Aorta (tissue), 5 donors: ENCODE results near the gene CD47. TPM values are rescaled to one million over a fixed set of nuclear protein-coding genes. Genes with fewer than 3 reads are reported as not detected.

Source experiments
- ATAC-seq: fragments of 200-7000 bp; cut with Tn5 transposase; one replicate; pipeline ENCODE4 v1.9.1; 2022; ENCODE audit warnings: moderate library complexity; ENCODE audit not compliant: low FRiP score
- DNase-seq, 2 donors: peaks; one replicate each; pipeline ENCODE4 v3.0.0-alpha.2; 2020
- H3K27ac ChIP-seq, 2 donors: one replicate each; pipeline ENCODE4 v1.5.1; 2013; ENCODE audit warnings: low read length in 2 of 2, mild to moderate bottlenecking in 2 of 2, moderate library complexity in 2 of 2, control low read depth in 1 of 2, inconsistent platforms in 1 of 2, low read depth in 1 of 2
- H3K27me3 ChIP-seq, 2 donors: one replicate each; pipeline ENCODE4 v1.6.1; 2013; ENCODE audit warnings: control low read depth in 1 of 2, low read length in 1 of 2, mild to moderate bottlenecking in 1 of 2, moderate library complexity in 1 of 2; ENCODE audit not compliant: insufficient read depth in 2 of 2, control insufficient read depth in 1 of 2
- H3K36me3 ChIP-seq, 2 donors: one replicate each; pipeline ENCODE4 v1.6.1; 2013; ENCODE audit warnings: control low read depth in 1 of 2, low read length in 1 of 2, mild to moderate bottlenecking in 1 of 2; ENCODE audit not compliant: insufficient read depth in 2 of 2, control insufficient read depth in 1 of 2
- H3K4me1 ChIP-seq, 2 donors: one replicate each; pipeline ENCODE4 v1.6.1; 2013; ENCODE audit warnings: low read length in 2 of 2, control low read depth in 1 of 2, mild to moderate bottlenecking in 1 of 2, moderate library complexity in 1 of 2; ENCODE audit not compliant: insufficient read depth in 2 of 2, control insufficient read depth in 1 of 2
- H3K4me3 ChIP-seq, 2 donors: one replicate each; pipeline ENCODE4 v1.5.1; 2013; ENCODE audit warnings: low read length in 2 of 2, control low read depth in 1 of 2, mild to moderate bottlenecking in 1 of 2
- H3K9me3 ChIP-seq: one replicate; pipeline ENCODE4 v1.6.1; 2013; ENCODE audit warnings: mild to moderate bottlenecking, low read length; ENCODE audit not compliant: control insufficient read depth
- WGBS, 2 donors: extraction: QIAGEN DNeasy Blood & Tissue Kit; methylation state at CpG; one replicate each; pipeline ENCODE4 v1.1.7; 2013; 5-methylcytosine and 5-hydroxymethylcytosine counted together
- intact Hi-C, 2 donors: fragments of 100-400 bp; cut with DNase I; formaldehyde crosslinking; loops; one replicate each; pipeline versions ENCODE4 v1.14.2 to v1.15.0; 2022
- polyA plus RNA-seq, 2 donors: library from polyadenylated mRNA; stranded (reverse); fragments of 200-250 nt; gene quantifications; one replicate each; pipeline ENCODE4 v1.2.3, GENCODE V29; 2013
- total RNA-seq, 2 donors: library from RNA; stranded (reverse); fragmentation: NEBNext Ultra II Directional; extraction: Animal tissue kit (Norgen Biotek cat#: 25700); gene quantifications; one replicate each; pipeline ENCODE4 v1.2.1, GENCODE V29; 2021
- donor health status: healthy with polysubstance abuse.
- donor health status: Bipolar disorder and iron deficiency.
- donor health status: DM: no; HTN: no; CAD: no.
- donor health status: DM: no; HTN: no; CAD: no.
- donor health status: DM: yes; HTN: yes; CAD: no.

The CD47 gene
- total and polyA plus RNA-seq, 4 donors: 14.9 to 96.7 (median 58.9) TPM

DNA sequence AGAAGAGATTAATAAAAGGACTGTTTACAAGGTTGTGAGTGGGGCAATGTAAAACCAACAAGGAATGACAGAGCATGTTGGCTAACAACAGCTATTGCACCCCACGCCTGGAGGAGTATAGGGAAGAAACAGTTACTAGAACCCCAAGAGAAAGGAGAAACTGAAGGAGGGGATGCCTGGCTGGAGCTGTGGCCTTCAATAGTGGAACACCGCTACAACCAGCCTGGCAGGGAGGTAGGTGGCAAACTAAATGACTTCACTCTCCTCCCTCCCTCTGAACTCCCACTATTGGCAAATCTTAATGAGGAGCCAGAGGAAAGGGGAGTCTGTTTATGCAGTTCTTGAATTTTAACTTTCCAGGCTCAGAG lies 7.2 kb upstream of the CD47 start:
- intact Hi-C loops: loop anchor here in 1 of 2 donors (10.0 kb wide), 1 partner anchor 127 kb away; the partner anchor contains the start of gene IFT57
- no peaks in the 10 kb centered on the region for H3K9me3 ChIP-seq
- DNase-seq (no peak), ATAC-seq (no peak)
- H3K4me1 ChIP-seq: no peaks in the 10 kb centered on the region
- no peak overlapping the region for H3K27ac ChIP-seq
- H3K36me3 ChIP-seq: no peaks in the 10 kb centered on the region
- H3K27me3 ChIP-seq: no peaks in the 10 kb centered on the region
- no peak overlapping the region for H3K4me3 ChIP-seq
- WGBS, 2 donors: 94 to 96% methylated on average over 2 of the region's 2 CpGs

DNA sequence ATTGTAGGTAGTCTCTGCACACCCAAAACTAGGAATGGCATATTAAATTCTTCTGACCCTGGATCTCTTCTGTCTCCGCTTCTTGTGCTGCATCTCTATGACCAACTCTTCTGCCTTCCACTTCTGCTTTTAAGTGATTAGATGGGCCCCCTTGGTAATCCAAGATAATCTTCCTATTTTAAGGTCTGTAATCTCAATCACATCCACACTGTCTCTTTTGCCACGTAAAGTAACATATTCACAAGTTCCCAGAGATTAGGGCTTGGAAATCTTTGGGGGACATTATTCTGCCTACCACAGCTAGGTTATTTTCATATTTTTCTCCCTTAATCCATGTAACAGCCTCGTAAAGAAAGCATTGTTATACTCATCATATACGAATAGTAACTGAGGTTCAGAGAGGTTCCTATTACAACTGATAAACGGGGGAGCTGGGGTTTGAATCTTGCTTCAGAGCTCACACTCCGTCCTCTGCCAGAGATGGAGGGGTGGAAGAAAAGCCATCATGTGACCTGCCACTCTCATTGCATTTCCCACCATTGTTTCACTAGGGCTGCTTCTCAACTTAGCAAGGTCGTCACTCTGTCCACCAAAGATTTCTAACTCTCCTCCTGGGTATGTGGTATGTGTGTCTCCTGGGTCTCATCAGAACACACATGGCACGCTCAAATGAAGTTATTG lies 6.6 kb upstream of the CD47 start:
- Histone ChIP-seq H3K36me3 (no peaks in the 10 kb centered on the region), H3K27ac (no peak overlapping the region), H3K4me3 (no peak overlapping the region), H3K27me3 (no peaks in the 10 kb centered on the region), H3K9me3 (no peaks in the 10 kb centered on the region), H3K4me1 (no peaks in the 10 kb centered on the region)
- ATAC-seq (no peak), DNase-seq (no peak)
- WGBS, 2 donors: 91 to 92% methylated on average over 8 of the region's 8 CpGs
- intact Hi-C loops: loop anchor here in 1 of 2 donors (10.0 kb wide), 1 partner anchor 127 kb away; the partner anchor contains the start of gene IFT57

DNA sequence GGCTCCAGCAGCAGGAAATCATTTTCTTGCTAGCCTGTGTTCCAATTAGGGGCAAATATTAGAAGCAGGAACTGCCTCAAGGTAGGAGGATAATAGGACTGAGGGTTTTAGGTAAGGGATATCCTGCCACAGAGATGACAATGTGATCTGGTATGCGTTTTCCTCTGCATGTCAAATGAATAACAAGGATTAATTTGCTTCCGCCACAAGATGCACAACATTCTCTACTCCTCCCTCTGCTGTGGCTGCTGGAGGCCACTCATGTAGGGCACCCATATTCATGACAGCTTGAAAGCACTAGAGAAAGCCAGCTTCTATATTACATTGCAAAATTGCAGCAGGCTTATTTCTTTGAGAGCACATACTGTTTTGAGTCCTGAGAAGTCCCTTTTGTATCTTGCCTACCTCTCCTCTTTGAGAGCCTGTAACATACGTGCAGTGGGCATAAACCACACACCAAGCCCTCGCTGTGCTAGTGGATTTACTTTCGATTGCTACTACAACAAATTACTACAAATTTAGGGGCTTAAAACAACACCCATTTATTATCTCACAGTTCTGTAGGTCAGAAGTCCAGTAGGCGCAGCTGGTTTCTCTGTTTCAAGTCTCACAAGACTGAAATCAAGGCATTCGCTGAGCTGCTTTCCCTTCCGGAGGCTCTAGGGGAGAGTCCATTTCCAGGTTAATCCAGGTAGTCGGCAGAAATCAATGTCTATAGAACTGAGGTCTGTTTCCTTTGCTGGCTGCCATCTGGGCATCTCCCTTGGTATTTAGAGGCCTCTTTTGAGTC lies 5.9 kb upstream of the CD47 start:
- H3K27ac ChIP-seq: no peak overlapping the region
- WGBS, 2 donors: 87% methylated on average over 9 of the region's 9 CpGs
- no peak for ATAC-seq
- no peak for DNase-seq
- no peaks in the 10 kb centered on the region for H3K36me3 ChIP-seq
- H3K27me3 ChIP-seq: no peaks in the 10 kb centered on the region
- no peaks in the 10 kb centered on the region for H3K4me1 ChIP-seq
- H3K9me3 ChIP-seq: no peaks in the 10 kb centered on the region
- intact Hi-C loops: loop anchor here in 1 of 2 donors (10.0 kb wide), 1 partner anchor 128 kb away; the partner anchor contains the start of gene IFT57
- H3K4me3 ChIP-seq: no peak overlapping the region

DNA sequence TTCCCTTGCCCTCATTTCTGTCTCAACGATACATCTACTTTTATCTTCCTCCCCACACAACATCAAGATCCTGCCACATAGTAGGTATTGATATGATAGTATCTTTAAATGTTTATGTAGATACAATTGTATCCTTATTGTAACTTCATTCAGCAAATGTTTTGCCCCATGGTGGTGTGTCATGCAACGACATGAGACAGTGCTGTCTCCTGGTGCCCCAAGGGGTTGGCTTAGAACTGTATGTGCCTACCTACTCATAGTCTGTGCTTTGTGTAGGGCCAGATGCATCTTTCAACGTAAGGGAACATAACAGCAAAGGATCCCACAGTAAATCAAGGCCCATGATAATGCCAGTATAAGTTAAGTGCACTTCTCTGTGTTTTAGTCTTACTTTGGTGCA lies 2.8 kb upstream of the CD47 start:
- ATAC-seq (no peak), DNase-seq (no peak)
- Histone ChIP-seq H3K4me1 (no peaks in the 10 kb centered on the region), H3K4me3 (no peak overlapping the region), H3K9me3 (no peaks in the 10 kb centered on the region), H3K27me3 (no peaks in the 10 kb centered on the region), H3K27ac (no peak overlapping the region), H3K36me3 (no peaks in the 10 kb centered on the region)
- WGBS, 2 donors: 91 to 92% methylated on average over 3 of the region's 3 CpGs
- intact Hi-C loops: loop anchor here (5.0 to 10.0 kb wide), 2 partner anchors 131 to 136 kb away; partner anchors contain the start of gene IFT57 (in 1 of the 2)

DNA sequence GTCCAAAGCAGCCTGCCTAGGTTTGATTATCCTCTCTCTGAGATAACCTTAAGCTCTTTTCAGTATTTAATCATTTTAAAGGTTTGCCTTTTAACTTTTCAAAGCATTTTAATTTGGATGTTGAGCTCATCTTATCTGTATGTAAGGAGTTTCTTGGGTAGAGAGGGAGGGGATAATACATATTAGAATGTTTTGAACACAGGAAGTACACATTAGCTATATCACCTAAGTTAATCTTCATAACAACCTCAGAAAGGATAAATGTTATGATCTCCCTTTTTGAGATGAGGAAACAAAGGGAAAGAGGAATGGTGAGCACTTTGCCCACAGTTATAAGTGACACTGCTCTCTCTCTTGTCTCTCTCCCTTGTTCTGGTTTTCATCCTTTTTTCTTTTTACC lies 2.2 kb upstream of the CD47 start:
- Histone ChIP-seq H3K27ac (no peak overlapping the region), H3K27me3 (no peaks in the 10 kb centered on the region), H3K9me3 (no peaks in the 10 kb centered on the region), H3K36me3 (no peaks in the 10 kb centered on the region), H3K4me3 (no peak overlapping the region), H3K4me1 (no peaks in the 10 kb centered on the region)
- ATAC-seq (no peak), DNase-seq (no peak)
- intact Hi-C loops: loop anchor here (5.0 to 10.0 kb wide), 2 partner anchors 132 to 136 kb away; partner anchors contain the start of gene IFT57 (in 1 of the 2)

DNA sequence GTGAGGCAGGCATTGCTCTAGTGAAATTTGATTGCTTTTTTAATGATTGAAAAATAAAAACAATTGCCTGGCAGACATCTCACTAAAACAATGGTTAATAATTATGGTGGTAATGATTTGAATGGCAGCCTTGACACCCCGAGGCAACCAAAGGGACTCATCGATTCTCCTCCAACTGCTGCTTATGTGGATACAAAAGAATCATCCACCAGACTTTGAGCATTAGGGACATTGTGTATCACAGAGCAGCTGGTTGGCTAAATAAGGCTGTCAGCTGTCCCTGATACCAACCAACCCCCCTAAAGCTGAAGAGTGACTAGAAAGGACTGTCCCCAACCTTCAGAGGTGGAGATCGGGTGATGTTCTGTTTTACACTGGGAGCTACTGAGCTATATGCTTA lies 1.7 kb upstream of the CD47 start:
- Histone ChIP-seq H3K4me3 (no peak overlapping the region), H3K9me3 (no peaks in the 10 kb centered on the region), H3K27me3 (no peaks in the 10 kb centered on the region), H3K36me3 (no peaks in the 10 kb centered on the region), H3K27ac (no peak overlapping the region), H3K4me1 (no peaks in the 10 kb centered on the region)
- 90 to 96% methylated on average over 3 of the region's 3 CpGs for WGBS, 2 donors
- ATAC-seq: no peak
- no peak for DNase-seq
- intact Hi-C loops: loop anchor here (5.0 to 10.0 kb wide), 2 partner anchors 132 to 135 kb away; partner anchors contain the start of gene IFT57 (in 1 of the 2)

DNA sequence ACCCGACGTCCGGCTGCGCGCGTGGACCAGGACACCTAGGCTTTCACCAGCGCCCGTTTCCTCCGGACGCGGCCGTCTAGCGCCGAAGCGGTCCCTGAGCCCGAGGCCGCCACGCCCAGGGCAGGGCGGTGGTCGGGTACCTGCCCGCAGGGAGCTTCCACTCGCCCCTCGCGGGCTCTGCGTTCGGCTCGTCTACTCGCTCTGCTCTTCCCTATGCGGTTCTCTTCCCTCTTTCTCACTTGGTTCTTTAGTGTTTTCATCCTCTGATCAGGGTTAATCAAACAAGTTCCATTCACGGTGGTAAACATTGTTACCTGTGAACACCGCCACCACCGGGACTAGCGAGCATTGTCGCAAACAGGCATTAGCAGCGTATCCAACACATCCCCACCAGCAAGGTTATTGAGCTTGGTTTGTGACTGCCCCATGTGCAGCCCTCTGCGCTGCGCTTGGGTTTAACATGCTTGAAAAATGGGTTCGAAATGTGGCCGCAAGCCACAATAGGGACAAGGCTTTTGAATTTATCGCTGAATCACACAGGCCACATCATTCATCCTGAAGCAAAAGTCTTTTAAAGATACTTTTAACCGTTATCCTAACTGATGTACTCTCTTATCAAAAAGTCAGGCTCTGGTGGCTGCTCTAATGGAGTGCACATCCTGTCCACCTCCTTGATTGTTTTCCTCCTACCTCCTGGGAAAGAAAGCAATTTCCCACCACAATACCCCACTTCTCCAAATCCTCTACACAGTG lies 843 bp upstream of the CD47 start:
- Histone ChIP-seq H3K27ac (no peak overlapping the region), H3K4me3 (peak overlapping the region; percentile 73 to 80), H3K27me3 (no peaks in the 10 kb centered on the region), H3K9me3 (no peaks in the 10 kb centered on the region), H3K4me1 (no peaks in the 10 kb centered on the region), H3K36me3 (no peaks in the 10 kb centered on the region)
- ATAC-seq (no peak), DNase-seq (no peak)
- WGBS, 2 donors: 25 to 28% methylated on average over 41 of the region's 41 CpGs
- intact Hi-C loops: loop anchor here (5.0 to 10.0 kb wide), 2 partner anchors 133 to 134 kb away; partner anchors contain the start of gene IFT57 (in 1 of the 2)

DNA sequence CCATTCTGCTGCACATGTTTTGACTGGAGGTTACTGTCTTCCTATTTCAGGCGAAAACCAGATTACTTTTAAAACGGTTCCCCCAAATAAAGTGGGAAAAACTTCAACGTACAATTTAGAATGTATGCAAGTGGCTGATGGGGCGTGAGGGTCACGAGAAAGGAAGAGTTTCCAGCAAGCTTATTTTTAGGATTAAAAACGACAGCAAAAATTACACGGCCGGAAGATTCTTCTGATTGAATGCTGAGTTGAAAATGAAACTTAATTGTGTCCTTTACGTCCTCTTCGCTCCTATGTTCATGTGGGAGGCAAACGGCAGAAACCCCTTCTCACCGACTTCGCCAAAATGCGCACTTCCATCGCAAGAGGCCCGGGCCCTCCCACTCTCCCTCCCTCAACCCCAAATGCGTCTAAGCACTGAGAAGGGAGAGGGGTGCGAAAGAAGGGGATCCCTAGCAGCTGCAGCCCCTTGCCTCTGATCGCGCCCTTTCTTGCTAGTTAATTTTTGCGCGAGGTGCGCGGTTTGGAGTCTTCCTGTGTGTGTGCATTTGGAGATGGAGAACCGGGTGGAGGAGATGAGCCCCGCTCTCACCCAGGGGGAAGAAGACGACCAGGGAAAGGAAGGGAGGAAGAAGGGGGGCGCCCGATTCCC lies 656 bp downstream of the CD47 start:
- DNase-seq (peak in 1 of 2 donors; percentile 66), ATAC-seq (peak; percentile 44)
- peak overlapping the region; percentile 73 to 80 for H3K4me3 ChIP-seq
- WGBS, 2 donors: 0% methylated on average over 29 of the region's 29 CpGs
- H3K9me3 ChIP-seq: no peaks in the 10 kb centered on the region
- no peaks in the 10 kb centered on the region for H3K4me1 ChIP-seq
- H3K36me3 ChIP-seq: no peaks in the 10 kb centered on the region
- H3K27me3 ChIP-seq: no peaks in the 10 kb centered on the region
- intact Hi-C loops: loop anchor here (5.0 to 10.0 kb wide), 2 partner anchors 133 to 135 kb away; partner anchors contain the start of gene IFT57 (in 1 of the 2)
- peak overlapping the region in 1 of 2 donors; percentile 60 for H3K27ac ChIP-seq
